Ishikawa (cell line): ENCODE results near the gene PLA2R1.

Source experiments
- CEBPB ChIP-seq: IDR thresholded peaks from 2 replicates; pipeline ENCODE4 v1.6.1; 2012
- CREB1 ChIP-seq: IDR thresholded peaks from 2 replicates; pipeline ENCODE4 v1.6.1; 2012; ENCODE audit warnings: low read depth
- EGR1 ChIP-seq: IDR thresholded peaks from 2 replicates; pipeline ENCODE4 v1.6.1; 2012
- EP300 ChIP-seq: IDR thresholded peaks from 2 replicates; pipeline ENCODE4 v1.6.1; 2012; ENCODE audit warnings: borderline replicate concordance
- FOXM1 ChIP-seq: IDR thresholded peaks from 2 replicates; pipeline ENCODE4 v1.6.1; 2012; ENCODE audit warnings: low read depth, borderline replicate concordance
- RAD21 ChIP-seq: IDR thresholded peaks from 2 replicates; pipeline ENCODE4 v1.6.1; 2012; ENCODE audit warnings: low read depth
- TAF1 ChIP-seq: IDR thresholded peaks from 2 replicates; pipeline ENCODE4 v1.6.1; 2012; ENCODE audit warnings: low read depth, mild to moderate bottlenecking
- TCF12 ChIP-seq: IDR thresholded peaks from 2 replicates; pipeline ENCODE4 v1.6.1; 2012; ENCODE audit warnings: low read depth
- YY1 ChIP-seq: IDR thresholded peaks from 2 replicates; pipeline ENCODE4 v1.6.1; 2012; ENCODE audit warnings: low read depth
- ZBTB7A ChIP-seq: IDR thresholded peaks from 2 replicates; pipeline ENCODE4 v1.6.1; 2012; ENCODE audit warnings: low read depth
- TF ChIP-seq, protein P1 (sequence below): IDR thresholded peaks from 2 replicates; pipeline ENCODE4 v1.6.1; 2012
- TF ChIP-seq, protein P2 (sequence below): IDR thresholded peaks from 2 replicates; pipeline ENCODE4 v1.6.1; 2012

DNA sequence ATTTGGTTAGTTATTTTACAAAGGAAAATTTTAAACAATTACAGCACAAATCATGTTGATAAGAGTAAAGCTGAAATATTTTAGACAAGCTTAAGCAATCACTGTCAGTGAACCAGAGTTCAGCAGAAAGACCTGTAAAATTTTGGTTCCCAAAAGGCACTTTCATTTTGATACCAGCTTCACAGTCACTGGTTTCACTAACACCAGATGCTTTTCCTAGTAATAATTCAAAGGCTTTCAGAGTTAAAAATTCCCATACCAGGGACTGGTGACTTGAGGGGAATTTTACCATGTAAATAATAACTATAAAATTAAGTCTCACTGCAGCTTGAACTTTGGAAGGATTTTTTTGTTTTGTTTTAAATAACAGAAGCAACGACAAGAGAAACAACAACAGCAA, 162.1 kb downstream of the PLA2R1 start:
- TF ChIP-seq ZBTB7A, result no peak
- TF ChIP-seq EGR1, result no peak
- TF ChIP-seq, protein P1, sequence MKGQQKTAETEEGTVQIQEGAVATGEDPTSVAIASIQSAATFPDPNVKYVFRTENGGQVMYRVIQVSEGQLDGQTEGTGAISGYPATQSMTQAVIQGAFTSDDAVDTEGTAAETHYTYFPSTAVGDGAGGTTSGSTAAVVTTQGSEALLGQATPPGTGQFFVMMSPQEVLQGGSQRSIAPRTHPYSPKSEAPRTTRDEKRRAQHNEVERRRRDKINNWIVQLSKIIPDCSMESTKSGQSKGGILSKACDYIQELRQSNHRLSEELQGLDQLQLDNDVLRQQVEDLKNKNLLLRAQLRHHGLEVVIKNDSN, result no peak
- TF ChIP-seq, protein P2, sequence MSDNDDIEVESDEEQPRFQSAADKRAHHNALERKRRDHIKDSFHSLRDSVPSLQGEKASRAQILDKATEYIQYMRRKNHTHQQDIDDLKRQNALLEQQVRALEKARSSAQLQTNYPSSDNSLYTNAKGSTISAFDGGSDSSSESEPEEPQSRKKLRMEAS, result no peak
- TF ChIP-seq TCF12, result no peak
- no peak for TF ChIP-seq EP300
- TF ChIP-seq CEBPB, result no peak
- TF ChIP-seq TAF1, result no peak
- no peak for TF ChIP-seq RAD21
- TF ChIP-seq YY1, result no peak
- TF ChIP-seq CREB1, result no peak
- no peak for TF ChIP-seq FOXM1
